Activated T-cell treated with anti-CD3 and anti-CD28 coated beads for 4 hours (primary cell): Measurements from ENCODE around the gene PRX.
"Not testable (repeated sequence)": the region's sequence is repeated elsewhere in the genome, so short reads cannot be mapped to it uniquely, and the experiment has no call there.

Experiments used
- DNase-seq: peaks from one replicate; pipeline ENCODE4 v3.0.0-alpha.2; 2020

Gene PRX, protein sequence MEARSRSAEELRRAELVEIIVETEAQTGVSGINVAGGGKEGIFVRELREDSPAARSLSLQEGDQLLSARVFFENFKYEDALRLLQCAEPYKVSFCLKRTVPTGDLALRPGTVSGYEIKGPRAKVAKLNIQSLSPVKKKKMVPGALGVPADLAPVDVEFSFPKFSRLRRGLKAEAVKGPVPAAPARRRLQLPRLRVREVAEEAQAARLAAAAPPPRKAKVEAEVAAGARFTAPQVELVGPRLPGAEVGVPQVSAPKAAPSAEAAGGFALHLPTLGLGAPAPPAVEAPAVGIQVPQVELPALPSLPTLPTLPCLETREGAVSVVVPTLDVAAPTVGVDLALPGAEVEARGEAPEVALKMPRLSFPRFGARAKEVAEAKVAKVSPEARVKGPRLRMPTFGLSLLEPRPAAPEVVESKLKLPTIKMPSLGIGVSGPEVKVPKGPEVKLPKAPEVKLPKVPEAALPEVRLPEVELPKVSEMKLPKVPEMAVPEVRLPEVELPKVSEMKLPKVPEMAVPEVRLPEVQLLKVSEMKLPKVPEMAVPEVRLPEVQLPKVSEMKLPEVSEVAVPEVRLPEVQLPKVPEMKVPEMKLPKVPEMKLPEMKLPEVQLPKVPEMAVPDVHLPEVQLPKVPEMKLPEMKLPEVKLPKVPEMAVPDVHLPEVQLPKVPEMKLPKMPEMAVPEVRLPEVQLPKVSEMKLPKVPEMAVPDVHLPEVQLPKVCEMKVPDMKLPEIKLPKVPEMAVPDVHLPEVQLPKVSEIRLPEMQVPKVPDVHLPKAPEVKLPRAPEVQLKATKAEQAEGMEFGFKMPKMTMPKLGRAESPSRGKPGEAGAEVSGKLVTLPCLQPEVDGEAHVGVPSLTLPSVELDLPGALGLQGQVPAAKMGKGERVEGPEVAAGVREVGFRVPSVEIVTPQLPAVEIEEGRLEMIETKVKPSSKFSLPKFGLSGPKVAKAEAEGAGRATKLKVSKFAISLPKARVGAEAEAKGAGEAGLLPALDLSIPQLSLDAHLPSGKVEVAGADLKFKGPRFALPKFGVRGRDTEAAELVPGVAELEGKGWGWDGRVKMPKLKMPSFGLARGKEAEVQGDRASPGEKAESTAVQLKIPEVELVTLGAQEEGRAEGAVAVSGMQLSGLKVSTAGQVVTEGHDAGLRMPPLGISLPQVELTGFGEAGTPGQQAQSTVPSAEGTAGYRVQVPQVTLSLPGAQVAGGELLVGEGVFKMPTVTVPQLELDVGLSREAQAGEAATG (N-terminal part only)

GRCh38 chr19:40413291-40413845, at the start of gene PRX:
Gene PRX (minus strand): TSS chr19:40413378. CDS start chr19:40407932, 5,446 bp downstream.
- DNase-seq: no peak

- no peak for DNase-seq
These were observed 48.6 kb upstream of the PRX start for GRCh38 chr19:40461669-40462221.

GRCh38 chr19:40460185-40460584, 47.0 kb upstream of the PRX start:
- DNase-seq: no peak

DNA sequence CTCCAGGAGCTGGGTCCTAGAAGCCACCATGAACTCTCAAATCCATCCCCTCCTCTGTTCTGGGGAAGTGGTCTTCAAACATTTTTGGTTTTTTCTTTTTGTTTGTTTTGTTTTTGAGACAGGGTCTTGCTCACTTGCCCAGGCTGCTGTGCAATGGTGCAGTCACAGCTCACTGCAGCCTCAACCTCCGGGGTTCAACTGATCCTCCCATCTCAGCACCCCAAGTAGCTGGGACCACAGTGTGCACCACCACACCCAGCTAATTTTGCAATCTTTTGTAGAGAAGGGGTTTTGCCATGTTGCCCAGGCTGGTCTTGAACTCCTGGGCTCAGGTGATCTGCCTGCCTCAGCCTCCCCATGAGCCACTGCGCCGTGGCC, 45.4 kb upstream of the PRX start:
- DNase-seq: no peak

DNA sequence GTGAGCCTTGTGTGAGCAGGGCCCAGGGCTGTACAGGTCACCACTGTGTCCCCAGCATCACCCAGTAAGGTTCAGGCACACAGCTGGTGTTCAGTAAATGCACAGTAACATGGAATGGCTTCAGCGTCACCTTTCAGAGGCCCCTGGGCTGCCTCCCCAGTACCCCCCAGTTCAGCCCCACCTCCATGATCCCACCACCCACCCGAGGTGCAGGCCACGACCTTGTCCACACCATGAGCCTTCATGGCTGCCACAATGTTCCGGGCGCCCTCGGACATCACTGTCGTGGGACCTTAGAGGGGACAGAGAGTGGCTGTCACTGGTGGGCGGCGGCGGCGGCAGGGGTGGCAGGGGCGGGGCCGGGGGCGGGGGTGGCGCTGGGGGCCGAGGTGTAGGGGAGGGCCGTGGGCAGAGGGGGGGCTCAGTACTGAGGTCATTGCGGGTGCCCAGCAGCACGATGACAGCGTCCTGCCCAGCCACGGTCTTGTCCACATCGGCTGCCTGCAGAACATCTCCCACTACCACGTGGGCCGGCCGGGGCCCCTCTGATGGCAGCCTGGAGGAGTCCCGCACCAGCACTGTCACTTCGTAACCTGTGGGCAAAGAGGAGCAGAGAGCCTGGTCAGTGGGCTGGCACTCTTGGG, 44.9 kb upstream of the PRX start:
- no peak for DNase-seq

DNA sequence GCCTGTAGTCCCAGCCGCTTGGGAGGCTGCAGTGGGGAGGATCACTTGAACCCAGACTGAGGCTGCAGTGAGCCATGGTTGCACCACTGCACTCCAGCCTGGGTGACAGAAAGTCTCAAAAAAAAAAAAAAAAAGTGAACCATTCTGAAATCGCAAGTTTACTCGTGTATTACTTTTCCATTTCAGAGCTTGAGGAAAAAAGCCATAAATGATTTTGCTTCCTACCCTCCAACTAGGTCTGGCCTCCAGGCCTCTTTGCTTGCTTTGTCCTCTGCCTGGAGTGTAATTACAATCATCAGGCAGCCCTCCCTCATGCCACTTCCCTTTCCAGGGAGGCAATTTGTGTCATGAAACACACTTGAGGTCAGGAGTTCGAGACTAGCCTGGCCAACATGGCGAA, 43.9 kb upstream of the PRX start:
- no peak for DNase-seq

DNA sequence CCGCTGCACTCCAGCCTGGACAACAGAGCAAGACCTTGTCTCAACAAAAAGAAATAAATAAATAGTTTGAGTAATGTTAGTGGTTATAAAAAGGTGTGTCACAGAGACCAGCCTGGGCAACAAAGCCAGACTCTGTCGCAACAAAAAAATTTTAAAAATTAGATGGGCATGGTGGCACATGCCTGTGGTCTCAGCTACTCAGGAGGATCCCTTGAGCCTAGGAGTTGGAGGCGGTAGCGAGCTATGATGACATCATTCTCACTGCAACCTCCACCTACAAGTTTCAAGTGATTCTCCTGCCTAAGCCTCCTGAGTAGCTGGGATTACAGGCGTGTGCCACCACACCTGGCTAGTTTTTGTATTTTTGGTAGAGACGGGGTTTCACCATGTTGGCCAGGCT, 40.8 kb upstream of the PRX start:
- DNase-seq: not testable (repeated sequence)

DNA sequence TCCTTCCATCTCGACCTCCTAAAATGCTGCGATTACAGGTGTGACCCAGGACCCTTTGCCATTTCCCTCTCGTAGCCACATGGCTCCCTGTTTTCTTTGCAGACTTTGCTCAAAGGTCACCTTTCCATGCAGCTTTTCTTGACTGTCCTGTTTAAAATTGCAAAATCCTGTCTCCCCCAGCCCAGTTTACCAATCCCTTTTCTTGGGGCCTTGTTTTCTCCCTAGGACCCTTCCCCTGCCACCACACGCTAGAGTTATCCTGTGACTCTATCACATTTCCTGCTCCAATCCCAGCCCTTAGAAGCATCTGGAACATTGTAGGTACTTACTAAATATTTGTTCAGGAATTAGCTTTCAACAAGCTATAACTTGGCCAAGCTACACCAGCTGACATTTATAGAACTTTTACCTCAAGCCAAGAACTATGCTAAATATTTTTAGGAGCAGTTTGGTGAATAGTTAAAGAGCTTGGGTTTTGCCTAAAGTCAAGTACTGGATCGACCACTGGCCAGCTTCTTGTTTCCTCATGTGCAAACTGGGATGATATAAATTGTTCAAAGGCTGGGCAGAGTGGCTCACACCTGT, 40.1 kb upstream of the PRX start:
- DNase-seq: no peak

DNA sequence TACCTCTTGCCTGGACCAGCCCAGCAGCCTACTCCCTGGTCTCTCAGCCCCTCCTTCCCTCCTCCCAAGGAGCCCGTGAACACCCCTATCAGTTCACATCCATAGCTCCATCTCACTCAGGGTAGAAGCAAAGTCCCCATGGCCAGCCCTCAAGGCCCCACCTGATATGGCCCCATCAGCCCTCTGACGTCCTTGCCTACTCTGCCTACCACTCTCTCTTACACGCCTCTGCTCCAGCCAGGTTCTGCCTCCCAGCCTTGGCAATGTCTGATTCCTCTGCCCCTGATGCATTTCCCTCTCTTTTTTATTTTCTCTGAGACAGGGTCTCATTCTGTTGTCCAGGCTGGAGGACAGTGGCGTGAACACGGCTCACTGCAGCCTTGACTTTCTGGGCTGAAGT, 38.8 kb upstream of the PRX start:
- no peak for DNase-seq

- DNase-seq: no peak
These were observed 37.5 kb upstream of the PRX start for GRCh38 chr19:40450664-40451063.

GRCh38 chr19:40449506-40449905, 36.3 kb upstream of the PRX start:
- DNase-seq: no peak

- no peak for DNase-seq
These were observed 33.1 kb upstream of the PRX start for GRCh38 chr19:40446263-40446784.

DNA sequence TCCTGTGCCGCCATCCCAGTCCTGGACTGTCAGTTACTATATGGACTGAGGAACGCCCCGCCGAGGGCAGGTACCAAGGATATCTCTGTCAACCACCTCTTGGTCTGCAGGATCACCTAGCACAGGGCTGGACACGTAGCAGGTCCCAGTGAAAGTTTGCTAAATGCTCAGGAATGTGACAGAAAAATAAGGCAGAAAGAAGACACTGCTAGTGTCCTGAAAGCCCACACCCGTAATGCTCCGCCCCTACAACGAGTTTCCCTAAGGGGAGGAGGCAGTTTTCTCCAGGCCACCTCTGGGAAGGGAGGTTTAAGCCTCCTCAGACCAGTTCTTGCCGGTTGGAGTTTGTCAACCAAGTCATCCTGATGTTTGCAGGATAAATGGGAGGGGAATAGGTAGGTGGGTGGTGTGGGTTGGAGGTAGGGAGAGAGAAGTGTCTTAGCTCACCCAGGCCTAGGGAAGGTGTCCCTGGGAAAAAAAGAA, 32.6 kb upstream of the PRX start:
- no peak for DNase-seq

DNA sequence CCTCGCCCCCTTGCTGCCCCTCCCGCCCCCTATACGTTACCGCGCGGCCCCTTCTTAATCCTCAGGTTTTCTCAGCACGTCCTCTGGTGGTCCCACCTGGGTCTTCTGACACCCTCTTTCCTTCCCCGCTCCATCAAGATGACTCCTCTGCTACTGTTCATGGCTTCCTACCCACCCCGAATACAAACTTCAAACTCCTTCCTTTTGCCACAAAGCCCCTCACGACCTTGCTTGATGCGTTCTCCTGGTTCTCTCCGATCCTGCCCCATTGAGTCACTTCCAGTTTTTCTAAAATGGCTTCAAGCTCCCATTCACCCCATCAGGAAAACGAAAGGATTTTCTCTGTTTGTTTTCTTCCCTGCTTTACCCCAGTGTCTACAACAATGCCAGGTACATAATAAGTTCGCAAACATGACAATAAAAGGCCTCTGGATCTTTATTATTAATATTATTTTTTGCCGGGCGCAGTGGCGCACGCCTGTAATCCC, 31.7 kb upstream of the PRX start:
- no peak for DNase-seq

GRCh38 chr19:40444000-40444824, 31.0 kb upstream of the PRX start, which contains the start of gene SERTAD3:
Gene SERTAD3 (minus strand): TSS chr19:40444335. CDS start chr19:40442080, 2,255 bp downstream.
- peak; percentile 95 for DNase-seq

GRCh38 chr19:40443131-40443999, 30.2 kb upstream of the PRX start:
- peak; percentile 97 for DNase-seq

DNA sequence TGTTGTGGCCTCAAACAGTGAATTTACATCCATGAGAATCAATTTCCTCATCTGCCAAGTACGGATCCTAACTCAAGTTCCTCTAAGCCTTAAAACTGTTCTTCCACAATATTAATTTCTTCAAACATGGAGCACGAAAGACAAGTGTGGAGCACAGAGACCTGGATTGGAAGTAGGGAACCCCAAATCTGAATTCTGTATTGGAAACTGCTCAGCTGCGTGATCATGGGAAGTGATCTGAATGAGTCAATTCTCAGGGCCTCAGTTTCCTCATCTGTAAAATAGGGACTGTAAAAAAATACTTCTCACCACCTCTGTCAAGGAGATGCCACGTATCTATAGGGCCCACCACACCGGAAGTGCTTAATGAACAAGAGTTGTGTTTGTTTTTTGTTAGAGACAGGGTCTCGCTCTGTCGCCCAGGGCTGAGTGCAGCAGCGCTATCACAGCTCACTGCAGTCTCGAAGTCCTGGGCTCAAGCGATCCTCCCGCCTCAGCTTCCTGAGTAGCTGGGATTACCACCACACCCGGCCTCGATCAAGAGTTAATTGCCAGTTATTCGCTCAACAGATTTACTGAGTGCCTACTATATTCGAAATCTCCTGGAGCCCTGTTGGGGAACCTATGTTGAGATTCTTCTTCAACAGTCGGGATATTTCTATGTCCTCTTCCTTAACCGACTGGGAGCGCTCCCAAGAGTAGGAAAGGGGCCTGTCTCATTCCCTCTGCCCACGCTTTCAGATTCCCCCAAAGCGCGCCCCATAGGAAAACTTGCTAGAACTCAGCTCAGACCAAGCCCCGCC, 29.4 kb upstream of the PRX start:
- DNase-seq: no peak

DNA sequence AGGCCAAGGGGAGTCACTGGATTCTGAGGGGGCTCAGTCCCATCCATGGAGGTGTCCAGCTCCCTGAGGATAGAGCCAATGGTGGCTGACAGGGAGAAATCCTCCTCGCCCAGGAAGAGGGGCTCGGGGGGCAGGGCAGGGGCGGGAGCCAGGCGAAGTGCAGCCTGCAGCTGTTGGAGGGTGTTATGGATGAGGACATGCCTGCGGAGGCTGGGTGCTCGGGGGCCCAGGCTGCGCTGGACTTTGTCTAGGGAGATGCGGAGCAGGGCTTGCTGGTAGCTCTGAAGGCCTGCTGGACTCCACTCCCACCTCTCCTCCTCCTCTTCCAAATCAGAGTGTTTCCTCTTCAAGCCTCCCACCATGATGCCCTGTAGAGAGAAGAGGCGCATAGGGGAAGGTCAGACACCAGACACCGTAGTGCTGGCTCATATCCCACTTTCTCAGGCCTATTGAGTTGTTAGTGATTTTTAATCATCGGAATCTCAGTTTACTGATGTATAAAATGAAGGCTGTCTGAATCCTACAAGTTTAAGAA, 28.6 kb upstream of the PRX start:
- DNase-seq: no peak
